HG03097 (cell line): ENCODE data around the gene HTR1E.
"Not testable (repeated sequence)": the region's sequence is repeated elsewhere in the genome, so short reads cannot be mapped to it uniquely, and the experiment has no call there.

Experiments used
- ATAC-seq: cut with Tn5 transposase; IDR thresholded peaks from one replicate; pipeline ENCODE4 v1.9.1; 2021; ENCODE audit not compliant: unreplicated experiment, low FRiP score

HTR1E gene, protein sequence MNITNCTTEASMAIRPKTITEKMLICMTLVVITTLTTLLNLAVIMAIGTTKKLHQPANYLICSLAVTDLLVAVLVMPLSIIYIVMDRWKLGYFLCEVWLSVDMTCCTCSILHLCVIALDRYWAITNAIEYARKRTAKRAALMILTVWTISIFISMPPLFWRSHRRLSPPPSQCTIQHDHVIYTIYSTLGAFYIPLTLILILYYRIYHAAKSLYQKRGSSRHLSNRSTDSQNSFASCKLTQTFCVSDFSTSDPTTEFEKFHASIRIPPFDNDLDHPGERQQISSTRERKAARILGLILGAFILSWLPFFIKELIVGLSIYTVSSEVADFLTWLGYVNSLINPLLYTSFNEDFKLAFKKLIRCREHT

DNA sequence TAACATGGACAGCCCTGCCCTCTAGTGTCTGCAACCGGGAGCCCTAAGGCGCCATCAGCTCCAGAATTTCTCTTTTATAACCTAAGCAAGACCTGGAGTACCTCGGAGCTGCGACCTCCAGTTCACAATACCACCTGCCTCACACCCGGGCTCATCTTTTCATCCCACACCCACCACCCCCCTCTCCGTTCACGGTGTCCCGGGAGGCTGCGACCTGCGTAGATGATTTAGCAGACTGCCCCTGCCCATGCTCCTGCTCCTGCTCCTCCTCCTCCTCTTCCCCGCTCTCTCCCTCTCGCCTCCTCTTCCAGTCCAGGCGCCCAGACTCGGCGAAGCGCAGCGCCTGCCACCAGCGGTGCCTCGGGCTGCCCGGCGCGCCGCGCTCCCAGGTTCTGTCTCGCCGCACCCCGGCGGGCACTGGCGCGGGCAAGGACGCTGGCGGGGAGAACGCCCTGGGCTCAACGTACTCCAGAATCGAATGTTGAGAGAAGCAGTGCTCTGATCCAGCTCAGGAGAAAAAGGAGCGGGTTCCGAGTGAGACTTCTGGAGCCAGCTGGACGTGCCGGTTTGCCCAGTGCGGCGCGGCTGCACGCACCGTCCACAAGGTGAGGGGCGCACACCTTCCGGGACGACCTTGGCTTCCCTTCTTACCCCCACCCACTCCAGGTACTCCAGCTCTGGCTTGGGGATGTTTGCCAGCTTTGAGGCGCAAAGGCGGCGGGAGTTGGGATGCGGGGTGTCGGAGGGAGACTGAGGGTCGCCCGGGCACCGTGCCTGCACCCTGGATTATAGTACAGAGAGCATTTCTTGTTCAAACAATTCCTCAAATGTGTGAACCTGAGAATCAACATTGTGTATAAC lies at the start of gene HTR1E:
HTR1E (plus strand) TSS at position 310 of the 861 bp plus-strand sequence. CDS start 77,807 bp downstream, outside the sequence.
- peak; percentile 69 for ATAC-seq

DNA sequence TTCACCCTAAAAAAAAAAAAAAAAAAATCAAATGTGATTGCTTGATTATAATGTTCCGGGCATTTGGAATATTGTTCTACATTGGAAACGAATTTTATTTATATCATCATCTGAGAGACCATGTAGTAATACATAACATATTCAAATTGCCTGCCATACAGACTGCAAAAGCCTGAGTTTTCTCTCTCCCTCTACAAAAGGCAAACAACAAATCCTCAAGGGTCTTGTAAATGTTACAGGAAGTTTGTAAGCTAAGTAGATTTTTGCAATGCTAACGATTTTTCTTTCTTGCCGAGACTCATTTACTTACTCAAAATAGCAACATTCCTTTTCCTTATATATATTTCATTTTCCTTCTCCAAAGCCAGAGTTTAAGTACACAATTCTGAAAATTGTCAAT lies 49.0 kb upstream of the HTR1E start:
- no peak for ATAC-seq

DNA sequence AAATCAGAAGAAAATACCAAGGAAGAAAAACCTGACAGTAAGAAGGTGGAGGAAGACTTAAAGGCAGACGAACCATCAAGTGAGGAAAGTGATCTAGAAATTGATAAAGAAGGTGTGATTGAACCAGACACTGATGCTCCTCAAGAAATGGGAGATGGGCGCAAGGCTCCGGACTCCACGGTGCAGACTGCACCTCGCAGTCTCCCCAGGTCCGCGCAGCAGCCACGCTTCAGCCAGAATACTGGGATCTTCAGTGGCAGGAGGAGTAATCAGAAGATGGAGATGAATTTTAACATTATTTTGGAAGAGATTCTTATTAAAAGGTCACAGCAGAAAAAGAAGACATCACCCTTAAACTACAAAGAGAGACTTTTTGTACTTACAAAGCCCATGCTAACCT lies 40.1 kb upstream of the HTR1E start:
- not testable (repeated sequence) for ATAC-seq

DNA sequence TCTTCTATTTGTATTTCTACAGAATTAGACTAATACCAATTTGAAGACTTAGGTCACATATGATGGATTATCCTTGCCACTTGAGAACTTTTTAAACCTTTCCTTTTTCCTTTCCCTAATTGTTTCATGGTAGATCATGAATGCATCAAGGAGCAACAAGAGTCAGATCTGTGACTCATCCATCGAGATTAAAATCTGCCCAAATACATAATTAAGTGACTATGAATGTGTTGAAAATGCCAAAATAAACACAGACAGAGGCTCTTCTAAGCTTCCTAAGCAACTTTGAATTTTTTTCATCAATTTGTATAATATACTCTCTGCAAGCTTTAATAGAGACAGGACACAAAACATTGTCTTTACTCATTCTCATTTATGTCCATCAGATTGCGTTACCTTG lies 23.5 kb upstream of the HTR1E start:
- ATAC-seq: no peak

DNA sequence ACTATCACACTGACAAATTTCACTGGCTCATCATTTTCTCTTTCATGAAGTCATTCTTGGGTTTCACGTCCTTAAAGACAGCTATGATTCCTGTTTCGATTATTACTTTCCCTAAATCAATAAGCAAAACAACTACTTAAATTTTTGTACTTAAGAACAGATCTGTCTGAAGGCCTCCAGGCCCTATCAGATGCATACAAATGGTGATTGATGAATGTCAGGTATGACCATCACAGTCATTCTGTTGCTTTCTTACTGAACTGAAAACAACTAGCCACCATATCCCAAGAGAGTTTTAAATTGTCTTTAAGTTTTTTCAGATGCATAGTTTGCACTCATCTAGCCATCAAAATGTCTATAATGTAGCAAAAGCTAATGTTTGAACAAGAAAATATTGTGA lies 20.9 kb upstream of the HTR1E start:
- no peak for ATAC-seq

DNA sequence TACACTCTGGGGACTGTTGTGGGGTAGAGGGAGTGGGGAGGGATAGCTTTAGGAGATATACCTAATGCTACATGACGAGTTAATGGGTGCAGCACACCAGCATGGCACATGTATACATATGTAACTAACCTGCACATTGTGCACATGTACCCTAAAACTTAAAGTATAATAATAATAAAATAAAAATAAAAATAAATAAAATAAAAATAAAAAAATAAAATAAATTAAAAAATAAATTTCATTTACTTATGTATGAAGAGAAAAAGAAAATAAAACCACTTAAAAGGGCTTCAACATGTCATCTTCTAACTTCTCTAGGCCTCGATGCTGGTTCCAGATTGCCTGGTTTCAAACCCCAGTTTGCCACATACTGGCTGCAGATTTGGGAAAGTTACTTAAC lies 10.2 kb upstream of the HTR1E start:
- ATAC-seq: not testable (repeated sequence)

DNA sequence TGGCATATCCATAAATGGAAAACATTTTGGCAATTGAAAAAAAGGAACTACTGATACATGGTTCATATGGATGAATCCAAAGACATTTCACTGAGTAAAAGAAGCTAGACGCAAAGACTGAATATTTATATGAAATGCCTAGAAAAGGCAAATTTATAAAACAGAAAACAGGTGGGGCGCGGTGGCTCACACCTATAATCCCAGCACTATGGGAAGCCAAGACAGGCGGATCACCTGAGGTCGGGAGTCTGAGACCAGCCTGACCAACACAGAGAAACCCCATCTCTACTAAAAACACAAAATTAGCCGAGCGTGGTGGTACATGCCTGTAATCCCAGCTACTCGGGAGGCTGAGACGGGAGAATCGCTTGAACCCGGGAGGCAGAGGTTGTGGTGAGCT lies 9.5 kb upstream of the HTR1E start:
- ATAC-seq: not testable (repeated sequence)

DNA sequence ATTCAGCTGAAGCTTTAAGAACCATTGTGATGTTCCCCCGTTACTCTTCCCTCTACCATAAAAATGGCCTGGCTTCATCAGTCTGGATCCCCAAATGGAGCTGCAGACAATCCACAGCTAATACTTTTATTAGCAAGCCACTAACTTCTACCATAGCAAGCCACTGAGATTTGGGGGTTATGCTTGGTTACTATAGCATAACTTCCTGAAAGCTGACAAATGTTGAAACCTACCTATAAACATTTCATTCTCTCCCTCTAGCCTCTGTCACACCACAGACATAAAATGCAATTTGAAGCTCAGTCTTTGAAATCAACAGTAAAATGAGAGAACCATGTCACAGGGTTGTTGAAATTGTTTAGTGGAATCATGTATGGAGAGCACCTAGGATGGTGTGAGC lies 3.0 kb upstream of the HTR1E start:
- no peak for ATAC-seq

DNA sequence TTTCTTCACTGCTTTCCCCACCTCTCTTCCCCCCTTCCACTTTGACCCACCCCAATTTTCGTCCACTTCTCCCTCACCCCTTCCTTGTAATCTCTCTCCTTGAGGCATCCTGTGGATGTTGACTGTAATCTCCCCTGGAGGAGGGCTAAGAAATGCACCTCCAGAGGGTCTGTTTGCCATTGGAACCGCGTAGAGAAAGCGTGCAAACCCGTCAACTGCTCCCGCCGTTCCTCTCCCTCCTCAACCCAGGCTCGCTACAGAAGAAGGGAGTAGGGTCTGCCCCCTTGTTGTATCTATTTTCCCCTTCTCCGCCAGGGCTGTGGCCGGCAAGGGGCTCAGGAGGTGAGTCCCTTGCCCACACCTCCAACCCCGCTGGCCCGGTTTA lies 502 bp upstream of the HTR1E start:
- ATAC-seq: no peak

DNA sequence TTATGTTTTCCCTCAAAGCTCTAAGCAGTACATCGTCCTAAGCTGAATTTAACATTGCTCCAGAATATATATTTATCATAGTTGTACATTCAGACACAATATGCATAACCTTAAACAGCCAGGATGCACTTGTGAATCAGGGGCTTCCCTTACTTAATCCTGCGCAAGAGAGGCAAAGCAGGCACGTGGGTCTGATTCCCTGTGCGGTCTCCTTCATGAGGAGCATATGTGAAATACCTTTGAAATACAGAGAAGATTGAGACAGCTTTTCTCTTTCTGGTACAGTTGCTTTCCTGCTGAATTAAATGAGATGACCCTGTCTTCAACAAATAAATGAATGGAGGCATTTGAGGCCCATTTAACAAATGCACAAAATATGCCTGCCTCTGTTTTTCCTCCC lies 1.5 kb downstream of the HTR1E start:
- ATAC-seq: no peak

DNA sequence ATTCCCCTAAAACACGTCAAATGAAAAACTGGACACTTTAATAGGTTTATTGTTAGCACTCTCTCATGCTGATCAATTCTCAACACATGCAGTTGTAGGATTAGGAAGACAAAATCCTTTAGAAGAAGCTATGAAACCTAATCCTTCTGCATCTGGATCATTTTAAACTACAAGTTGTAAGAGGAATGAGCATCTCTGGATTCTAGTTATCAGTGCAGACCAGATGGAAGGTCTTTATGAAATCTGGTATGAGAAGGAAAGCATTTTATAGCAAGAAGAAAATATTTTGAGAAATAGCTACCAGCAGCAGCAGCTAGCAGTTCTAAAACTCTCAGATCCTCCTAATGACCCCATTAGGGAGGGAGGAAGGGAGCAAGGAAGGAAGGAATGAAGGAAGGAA lies 4.1 kb downstream of the HTR1E start:
- ATAC-seq: no peak

DNA sequence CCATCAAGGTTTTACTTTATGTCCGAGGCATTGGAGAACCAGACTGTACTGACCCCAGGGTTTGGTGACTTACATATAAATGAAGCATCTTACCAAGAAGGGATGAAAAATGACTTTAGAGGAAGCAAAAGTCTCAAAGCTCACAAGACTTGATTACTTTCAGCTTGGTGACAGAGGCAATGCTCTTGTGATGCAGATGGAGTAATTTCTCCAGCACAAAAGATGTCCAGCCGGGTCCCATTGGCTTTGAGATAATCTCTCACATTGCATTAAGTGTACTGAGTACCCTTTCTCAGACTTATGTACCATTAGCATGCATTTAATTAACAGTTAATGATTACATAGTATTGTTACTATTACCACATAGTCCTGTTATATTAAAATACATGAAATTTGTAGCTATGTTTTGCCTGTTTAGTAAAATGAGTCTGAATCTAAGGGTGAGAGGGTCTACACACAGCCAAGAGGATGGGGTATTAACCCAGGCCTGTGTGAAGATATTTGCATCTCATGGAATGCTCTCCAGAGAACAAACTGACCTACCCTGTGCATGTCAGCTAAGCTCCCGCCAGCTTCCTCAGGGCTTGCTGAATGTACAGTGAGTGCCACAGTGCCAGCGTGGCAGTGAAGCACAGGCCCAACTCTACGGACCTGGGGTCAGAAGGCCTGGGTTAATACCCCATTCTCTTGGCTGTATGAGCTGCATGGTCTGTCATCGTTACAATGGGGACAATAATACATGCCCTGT lies 5.6 kb downstream of the HTR1E start:
- no peak for ATAC-seq

DNA sequence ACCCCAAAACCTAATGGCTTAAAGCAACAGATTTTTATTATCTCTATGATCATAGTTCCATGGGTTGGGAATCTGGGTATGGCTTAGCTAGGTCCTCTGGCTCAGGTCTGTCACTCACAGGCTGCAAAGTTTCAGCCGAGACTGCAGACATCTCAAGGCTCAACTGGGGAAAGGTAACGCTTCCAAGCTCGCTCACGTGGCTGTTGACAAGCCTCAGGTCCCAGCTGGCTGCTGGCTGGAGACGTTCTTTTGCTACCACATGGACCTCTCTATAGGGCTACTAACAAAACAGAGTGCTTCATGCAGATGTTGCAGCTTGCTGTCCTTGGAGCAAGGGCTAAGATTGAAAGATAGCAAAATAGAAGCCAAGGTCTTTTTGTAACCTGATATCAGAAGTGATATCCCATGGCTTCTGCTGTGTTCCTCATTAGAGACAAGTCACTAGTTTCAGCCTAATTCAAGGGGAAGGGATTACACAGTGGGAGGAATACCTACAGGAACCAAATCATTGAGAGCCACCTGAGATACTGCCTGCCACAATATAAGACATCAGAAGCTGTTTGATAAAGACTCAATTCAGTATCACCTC lies 6.6 kb downstream of the HTR1E start:
- ATAC-seq: no peak

DNA sequence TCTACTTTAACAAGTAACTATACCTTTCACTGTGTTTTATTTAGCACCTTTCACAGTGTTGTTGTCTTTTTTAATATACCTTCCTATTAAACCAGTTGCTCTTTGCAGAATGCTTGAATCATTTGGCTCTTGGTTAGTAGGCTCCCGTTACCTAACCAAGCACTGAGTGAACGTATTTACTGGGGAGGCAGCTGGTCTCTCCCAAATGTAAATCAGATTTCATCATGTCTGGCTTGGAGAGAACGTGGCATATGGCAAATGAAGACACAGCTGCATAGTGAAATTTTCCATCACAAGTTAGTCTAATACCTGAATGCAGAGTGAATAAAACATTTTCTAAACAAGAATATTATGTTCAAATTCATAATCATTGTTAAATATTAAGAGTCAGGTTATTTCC lies 12.4 kb downstream of the HTR1E start:
- ATAC-seq: no peak

DNA sequence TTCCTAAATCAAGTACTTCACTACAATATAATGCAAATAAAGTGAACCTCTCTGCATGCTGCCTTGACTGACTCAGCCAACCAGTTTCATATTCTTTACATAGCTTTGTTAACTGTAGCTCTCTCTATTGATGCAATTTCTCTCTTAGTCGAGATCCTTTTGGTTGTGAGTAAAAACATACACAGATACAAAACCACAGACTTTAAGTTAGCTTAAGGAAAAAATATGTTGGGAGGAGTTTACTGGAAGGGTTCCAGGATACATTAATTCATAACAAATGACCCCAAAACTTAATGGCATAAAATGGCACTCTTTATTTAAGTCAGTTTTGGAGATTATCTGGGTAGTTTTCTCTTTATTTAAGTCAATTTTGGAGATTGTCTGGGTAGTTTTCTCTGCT lies 15.7 kb downstream of the HTR1E start:
- ATAC-seq: no peak

DNA sequence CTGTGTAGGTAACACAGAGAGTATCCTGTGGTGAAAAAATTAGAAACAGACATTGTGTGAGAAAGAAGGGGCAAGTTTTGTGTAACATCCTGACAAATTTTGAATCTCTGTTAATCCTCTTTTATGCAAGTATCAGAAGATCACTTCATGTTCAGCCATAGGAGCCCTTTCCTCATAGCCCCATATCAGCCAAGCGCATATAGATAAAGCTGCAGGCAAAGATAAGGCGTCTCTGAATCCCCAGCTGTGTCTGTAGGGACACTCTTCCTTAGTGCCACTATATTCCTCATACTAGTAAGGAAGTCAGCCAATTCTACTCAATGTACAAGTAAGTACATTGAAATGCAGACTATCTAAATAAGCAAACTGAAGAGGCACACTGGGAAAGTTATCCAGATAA lies 22.3 kb downstream of the HTR1E start:
- no peak for ATAC-seq

DNA sequence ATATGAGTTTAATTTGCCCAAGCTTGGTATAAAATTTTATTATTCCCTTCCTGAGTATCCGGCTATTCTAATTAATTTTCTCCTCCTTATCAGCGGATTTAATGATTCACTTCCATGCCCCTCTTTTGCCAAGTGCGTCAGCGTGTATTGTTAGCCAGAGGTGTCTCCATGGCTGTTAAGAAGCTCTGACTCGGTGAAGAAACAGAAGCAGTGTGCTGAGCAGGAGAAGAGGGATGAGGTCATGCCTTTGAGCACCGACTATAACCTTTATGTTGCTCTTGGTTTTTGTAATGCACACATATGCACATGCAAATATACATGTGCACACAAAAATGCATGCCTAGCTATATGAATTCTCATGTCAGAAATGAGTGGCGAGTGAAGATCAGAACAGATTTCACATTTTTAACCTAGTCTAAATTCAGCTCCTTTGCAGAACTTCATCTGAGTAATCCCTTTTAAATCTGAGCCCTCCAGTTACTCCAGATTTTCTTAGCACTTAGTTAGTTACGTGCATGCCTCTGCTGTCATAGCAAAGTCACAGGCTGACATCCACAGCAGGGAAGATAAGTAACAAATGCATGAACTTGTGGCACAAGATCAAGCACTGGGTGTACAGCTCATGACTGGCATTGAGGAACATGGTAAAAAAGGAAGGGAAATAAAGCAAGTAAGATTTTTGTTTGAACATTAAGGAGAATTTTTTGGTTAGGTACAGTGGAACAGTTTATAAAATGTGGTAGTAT lies 24.3 kb downstream of the HTR1E start:
- ATAC-seq: no peak

DNA sequence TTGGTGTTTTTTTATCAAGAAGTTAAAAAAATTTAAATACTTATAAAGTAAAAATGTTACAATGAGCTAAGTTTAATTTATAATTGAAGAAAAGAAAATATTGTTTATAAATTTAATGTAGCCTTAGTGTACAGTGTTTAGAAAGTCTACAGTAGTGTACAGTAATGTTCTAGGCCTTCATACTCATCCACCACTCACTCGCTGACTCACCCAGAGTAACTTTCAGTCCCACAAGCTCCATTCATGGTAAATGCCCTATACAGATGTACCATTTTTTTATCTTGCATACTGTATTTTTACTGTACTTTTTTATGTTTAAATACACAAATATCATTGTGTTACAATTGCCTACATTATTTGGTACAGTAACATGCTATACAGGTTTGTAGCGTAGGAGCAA lies 26.0 kb downstream of the HTR1E start:
- ATAC-seq: no peak

DNA sequence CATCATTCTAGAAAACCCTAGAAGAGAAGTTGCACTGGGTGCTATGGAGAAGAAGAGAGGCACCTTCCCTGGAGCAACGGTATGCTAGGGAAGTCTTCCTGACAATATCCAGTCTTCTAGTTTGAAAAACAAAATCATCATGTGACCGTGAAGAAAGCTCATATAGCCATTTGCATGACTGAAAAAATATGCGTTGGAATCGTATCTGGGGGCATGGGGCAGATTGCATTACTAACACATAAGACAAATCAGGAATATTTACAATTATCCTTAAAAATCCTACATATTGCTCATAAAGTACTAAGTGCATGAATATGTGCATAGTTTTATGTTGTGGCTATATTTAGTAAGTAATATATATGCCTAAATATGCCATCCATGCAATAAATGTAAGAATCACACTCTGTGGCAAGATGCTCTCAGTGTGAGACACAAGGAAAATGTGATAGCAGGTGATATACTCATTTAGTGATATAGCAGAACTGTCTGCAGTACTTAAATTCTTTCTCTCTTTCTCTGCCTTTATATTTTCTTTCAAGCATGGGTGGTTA lies 26.8 kb downstream of the HTR1E start:
- ATAC-seq: no peak

DNA sequence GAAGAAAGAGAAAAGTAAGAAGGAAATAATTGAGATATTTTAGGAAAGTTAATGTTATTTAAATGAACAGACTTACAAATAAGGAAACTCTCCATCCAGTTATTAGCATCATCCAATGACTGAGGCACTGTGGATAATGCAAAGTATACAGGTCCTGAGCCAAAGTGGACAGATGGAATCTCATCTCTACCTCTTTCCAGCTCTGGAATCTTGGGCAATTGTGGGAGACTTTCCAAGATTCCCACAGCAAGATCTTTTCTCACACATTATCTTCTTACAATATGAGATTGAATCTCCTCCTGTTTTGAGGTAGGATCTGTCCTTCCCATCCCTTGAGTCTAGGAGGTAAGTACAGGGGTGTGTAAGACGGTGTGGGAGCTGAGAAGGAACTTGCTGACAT lies 28.9 kb downstream of the HTR1E start:
- no peak for ATAC-seq
